HG03045 (cell line): ENCODE data around the gene RPL41.
A peak's percentile ranks its signal among the peaks of the same experiment; 100 is the strongest.
"Not testable (repeated sequence)": the region's sequence is repeated elsewhere in the genome, so short reads cannot be mapped to it uniquely, and the experiment has no call there.

Experiments used
- ATAC-seq: cut with Tn5 transposase; IDR thresholded peaks from one replicate; pipeline ENCODE4 v1.9.1; 2021; ENCODE audit warnings: mild to moderate bottlenecking, moderate library complexity; ENCODE audit not compliant: unreplicated experiment

The RPL41 gene

DNA sequence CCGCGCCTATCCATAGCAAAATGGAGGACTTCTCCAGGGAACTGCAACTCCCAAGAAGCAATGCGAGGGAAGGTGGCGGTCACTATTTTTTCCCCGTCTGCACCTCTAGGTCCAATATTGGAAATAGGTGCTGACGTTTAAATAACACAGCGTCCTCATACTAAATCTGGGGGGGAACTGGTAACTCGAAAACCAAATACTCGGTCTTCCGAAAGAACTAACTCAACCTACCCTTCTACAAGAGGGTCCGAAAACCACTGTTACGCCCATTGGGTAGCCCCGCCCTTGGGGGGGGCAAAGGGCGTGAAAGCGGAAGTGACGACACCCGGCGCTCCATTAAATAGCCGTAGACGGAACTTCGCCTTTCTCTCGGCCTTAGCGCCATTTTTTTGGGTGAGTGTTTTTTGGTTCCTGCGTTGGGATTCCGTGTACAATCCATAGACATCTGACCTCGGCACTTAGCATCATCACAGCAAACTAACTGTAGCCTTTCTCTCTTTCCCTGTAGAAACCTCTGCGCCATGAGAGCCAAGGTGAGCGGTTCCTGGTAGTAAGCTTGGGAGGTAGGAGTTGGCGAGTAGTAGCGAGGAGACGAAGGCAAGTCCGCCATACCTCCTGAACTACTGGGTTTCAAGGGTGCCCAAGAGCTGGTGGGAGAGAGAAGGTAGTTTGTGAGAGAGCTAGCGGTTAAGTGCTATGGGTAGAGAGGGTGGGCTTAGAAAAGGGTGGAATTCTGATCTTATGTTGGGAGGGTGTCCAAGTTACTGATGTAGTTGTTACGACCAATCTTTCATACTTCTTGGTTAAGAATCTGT is at the start of gene RPL41:
RPL41 (plus strand) TSS at position 367 of the 815 bp plus-strand sequence.
- ATAC-seq, result peak; percentile 38

DNA sequence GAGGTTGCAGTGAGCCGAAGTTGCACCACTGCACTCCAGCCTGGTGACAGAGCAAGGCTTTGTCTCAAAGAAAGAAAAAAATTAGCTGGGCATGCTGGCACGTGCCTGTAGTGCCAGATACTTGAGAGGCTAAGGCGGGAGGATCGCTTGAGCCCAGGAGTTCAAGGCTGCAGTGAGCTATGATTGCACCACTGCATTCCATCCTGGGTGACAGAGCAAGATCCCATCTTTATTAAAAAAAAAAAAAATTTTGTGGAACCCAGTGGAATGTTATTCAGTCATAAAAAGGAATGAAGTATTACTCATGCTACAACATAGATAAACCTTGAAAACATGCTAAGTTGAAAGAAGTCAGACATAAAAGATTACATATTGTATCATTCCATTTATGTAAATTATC is 44.8 kb upstream of the RPL41 start:
- ATAC-seq, result no peak

DNA sequence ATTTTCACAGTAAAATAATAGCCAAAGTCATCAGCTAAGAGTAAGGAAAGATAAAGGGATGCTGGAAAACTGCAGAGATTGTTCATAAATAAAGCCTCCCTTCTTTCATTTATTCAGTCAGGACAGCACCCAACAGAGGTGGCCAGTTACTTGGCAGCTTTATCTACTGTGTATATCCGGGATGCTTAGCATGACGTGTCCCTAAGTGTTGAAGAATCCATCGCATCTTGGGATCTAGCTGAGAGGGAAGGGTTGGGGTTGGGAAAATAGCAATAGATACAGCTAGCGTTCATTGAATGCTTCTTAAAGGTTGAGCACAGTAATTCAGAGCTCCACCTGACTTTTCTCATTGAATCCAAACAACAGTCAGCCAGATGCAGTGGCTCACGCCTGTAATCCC is 42.0 kb upstream of the RPL41 start:
- ATAC-seq, result no peak

DNA sequence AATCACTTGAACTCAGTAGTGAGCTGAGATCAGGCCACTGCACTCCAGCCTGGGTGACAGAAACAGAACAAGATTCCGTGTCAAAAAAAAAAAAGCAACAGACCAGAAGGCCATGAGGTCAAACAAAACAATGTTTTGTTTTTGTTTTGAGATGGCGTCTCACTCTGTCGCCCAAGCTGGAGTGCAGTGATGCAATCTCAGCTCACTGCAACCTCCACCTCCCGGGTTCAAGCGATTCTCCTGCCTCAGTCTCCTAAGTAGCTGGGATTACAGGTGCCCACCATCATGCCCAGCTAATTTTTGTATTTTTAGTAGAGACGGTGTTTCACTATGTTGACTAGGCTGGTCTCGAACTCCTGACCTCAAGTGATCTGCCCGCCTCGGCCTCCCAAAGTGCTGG is 38.5 kb upstream of the RPL41 start:
- not testable (repeated sequence) for ATAC-seq

DNA sequence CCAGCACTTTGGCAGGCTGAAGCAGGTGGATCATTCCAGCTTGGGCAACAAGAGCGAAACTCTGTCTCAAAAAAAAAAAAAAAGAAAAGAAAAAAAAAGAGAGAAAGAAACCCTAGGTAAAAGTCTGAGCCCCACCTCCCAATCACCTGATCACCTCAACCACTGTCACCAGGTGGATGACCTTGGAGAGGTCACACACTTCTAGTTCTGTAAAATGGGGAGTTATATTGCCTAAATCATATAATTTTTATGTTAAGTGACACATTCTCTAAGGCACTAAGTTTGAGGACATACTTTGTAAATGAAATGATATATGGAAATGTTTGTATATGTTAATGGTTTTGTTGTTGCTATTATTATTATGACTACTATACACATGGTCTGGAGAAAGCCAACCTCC is 38.0 kb upstream of the RPL41 start:
- ATAC-seq, result no peak

DNA sequence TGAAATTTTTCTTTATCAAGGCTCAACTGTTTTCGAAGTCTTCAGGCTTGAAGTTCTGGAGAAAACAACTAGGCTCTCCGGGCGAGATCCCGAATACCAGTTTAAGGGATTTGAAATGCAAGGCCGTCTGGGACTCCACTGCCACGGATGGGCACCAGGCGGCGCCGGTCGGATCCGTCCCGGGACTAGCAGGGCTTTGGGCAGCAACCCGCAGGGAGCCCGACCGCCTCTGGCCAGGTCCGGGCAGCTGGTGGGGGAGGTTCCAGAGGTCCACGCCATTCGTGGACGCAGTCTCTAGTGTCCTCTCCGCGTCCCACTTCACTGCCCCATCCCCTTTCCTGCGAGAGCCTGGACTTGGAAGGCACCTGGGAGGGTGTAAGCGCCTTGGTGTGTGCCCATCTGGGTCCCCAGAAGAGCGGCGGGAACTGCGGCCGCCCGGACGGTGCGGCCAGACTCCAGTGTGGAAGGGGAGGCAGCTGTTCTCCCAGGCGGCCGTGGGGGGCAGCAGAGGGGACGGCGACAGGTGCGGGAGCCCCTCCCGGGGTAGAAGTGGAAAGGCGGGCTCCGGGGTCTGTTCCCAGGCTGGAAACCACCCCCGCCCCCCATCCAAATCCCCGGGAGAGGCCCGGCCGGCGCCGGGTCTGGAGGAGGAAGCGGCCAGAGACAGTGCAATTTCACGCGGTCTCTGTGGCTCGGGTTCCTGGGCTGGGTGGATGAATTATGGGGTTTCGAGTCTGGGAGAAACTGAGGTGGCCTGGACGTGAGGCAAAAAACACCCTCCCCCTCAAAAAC is 37.3 kb upstream of the RPL41 start:
- ATAC-seq, result peak; percentile 58

DNA sequence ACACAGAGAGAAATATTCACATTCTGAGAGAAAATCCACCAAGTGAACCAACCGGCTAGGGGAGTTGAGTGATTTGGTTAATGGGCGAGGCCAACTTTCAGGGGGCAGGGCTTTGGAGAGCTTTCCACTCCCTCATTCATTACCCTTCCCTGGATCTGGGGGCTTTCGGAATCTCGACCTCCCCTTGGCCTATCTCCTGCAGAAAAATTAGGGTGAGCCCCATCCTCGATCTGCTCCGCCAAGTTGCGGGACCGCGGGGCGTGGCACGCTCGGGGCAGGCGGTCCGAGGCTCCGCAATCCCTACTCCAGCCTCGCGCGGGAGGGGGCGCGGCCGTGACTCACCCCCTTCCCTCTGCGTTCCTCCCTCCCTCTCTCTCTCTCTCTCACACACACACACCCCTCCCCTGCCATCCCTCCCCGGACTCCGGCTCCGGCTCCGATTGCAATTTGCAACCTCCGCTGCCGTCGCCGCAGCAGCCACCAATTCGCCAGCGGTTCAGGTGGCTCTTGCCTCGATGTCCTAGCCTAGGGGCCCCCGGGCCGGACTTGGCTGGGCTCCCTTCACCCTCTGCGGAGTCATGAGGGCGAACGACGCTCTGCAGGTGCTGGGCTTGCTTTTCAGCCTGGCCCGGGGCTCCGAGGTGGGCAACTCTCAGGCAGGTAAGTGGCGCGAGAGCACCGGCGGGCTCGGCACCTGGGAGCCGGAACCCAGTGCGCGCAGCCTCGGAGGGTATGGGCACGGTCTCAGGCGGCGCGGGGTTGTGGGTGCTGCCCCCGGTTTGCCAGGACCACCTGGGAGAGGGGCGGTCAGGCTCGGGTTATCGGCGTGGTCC is 36.5 kb upstream of the RPL41 start, which contains the start of gene ERBB3:
ERBB3 (plus strand) TSS at position 443 of the 833 bp plus-strand sequence; CDS start at position 579, 136 bp downstream.
- ATAC-seq, result no peak

DNA sequence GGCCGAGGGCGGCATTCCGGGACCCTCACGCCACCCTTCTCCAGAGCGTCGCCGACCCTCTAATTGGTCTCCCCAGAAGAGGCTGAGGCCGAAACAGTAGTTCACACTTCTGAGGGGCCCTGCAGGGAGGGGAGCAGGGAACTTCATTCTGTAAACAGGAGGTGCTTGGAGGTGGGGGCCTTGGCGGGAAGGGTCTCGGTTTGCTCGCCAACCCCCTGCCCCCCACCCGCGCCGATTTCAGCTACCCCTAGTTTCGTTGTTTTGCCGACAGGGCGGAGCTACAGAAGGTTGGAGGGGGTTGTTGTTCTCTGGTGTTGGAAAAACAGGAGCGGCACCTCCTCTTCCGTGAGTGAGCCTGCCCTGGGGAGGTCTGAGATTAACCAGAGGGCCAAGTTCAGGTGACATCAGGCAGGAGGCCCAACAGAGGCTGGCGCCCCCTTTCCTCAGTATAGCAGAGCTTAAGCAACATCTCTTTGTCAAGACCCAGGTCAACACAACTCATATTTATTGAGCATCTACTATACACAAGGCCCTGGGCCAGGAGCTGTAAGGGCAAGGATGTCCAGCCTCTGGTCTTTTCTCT is 35.8 kb upstream of the RPL41 start:
- no peak for ATAC-seq

DNA sequence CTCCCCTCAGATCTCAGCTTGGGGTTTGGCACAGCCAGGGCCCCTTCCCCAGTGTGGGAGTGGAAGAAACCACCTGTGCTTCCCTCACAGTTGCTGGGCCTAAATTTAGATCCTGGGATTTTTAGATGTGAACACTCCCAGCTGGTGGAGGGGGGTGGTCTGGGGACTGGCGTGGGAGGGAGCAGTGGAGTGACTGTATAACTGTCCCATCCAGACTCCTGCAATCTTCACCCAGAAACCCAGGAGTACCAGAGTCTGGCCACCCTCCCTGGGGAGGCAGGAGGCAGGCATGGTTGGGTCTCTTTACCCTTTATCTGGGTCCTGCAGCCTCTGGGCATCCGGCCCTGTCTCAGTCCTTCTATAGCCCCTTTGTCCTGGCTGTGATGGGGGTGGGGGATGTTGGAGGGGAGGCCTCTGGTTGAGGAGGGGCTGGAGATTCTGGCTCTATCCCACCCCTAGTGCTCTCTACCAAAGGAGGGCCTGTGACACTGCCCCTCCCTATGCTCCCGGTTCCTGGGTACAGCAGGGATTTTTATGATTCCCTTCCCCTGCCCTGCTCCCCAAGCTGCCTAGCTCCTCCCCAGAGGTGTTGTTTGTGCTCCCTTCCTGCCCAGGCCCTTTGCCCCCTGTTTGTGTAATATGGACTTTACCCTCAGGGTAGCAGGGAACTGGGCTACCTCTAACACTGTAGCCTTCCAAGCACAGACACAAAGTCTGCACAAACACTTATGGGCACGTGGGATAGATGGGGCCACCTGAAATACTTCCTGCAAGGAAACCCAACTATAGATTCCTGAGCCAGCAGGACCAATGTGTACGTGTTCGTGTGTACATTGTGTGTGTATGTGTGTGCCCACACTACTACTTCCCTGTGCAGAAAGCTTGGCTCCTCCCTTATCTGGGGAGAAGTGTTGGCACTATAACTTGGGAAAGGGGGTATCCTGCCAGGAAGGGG is 34.8 kb upstream of the RPL41 start:
- no peak for ATAC-seq

DNA sequence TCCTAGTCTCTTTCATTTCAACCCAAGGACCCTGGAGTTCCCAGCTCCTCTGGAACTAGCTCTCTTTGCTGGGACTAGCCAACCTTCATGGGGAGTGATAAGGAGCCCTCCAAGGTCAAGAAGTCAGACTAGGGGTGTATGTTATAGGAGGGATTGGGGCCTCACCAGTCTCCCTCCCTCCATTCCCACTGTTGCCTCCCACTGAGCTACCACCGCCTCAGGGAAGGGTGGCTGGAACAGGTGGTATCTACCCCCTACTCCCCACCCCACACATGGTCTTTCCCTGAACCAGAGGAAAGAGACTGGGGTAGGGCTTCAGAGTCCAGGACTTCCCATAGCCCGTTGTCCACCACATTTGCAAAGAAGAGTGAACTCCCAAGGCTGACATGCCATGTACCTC is 34.1 kb upstream of the RPL41 start:
- no peak for ATAC-seq

DNA sequence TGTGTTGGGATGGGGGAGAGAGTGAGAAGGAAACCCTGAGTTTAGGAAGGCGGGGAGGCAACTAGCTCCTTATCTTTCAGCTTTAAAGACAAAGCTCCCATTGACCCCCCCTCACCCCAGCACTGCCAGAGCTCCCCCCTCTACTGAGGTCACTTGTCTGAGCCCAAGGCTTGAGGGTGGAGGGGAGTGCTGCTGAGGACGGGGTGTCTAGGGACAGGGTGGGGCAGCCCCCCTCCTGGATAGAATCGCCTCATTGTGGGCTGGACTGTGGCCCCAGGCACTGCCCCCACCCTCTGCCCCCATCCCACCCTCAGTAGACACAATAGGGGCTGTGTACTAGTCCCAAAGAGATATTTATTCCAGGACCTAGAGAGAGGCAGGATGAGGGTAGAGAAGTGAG is 33.5 kb upstream of the RPL41 start:
- no peak for ATAC-seq

DNA sequence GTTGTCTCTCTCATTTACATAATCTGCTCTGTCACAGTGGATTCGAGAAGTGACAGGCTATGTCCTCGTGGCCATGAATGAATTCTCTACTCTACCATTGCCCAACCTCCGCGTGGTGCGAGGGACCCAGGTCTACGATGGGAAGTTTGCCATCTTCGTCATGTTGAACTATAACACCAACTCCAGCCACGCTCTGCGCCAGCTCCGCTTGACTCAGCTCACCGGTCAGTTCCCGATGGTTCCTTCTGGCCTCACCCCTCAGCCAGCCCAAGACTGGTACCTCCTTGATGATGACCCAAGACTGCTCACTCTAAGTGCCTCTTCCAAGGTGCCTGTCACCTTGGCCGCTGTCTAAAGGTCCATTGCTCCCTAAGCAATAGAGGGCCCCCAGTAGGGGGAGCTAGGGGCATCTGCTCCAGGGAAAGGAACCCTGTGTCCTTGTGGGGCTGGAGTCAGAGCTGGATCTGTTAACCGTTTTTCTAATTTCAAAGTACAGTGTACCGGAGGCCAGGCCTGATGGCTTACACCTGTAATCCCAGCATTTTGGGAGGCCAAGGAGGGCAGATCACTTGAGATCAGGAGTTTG is 31.4 kb upstream of the RPL41 start:
- no peak for ATAC-seq

DNA sequence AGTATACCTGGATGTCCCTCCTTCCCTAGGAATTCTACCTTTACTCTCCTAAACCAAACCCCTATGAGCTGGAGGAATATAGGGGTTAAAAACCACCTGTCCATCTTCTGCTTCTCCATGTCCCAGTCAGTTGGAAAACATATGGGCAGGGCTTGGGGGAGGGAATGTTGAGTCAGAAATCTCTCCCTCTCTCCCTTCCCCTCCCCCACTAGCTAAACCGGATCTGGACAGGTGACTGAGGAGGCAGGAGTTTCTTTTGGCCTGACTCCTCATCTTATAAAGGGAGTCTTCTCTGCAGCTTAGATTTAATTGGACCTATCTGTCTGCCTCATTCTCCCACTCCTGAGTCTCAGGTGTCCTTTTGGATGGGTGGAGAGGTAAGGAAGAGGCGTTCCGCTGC is 30.3 kb upstream of the RPL41 start:
- no peak for ATAC-seq

DNA sequence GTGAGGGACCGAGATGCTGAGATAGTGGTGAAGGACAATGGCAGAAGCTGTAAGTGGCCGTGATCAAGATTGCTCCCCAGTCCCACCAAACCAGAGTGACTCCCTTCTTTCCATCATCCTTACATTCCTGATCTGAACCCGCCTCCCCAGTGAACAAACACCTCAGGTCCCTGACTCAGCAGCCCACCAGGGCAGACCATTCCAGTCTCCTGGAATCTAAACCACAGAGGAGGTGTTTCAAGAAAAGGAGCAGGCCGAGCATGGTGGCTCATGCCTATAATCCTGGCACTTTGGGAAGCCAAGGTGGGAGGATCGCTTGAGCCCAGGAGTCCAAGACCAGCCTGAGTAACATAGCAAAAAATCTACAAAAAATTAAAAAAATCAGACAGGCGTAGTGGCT is 29.8 kb upstream of the RPL41 start:
- ATAC-seq, result no peak

DNA sequence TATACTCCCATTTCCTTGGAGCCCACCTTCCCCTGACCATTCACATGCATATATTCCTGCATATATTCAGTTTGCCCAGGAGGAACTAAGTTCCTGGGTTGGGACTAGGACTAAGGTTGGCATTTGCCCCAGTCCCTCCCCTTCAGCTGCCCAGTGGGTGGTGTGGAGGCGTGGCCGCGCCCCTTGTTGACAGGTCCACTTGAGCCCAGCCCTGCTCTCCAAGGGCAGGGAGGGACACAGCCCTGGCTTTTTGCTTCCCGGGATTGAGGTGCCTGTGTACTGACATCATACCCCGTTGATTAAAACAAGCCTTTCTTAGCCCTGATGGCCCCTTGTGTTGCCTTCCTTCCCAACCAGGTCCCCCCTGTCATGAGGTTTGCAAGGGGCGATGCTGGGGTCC is 29.2 kb upstream of the RPL41 start:
- ATAC-seq, result no peak

DNA sequence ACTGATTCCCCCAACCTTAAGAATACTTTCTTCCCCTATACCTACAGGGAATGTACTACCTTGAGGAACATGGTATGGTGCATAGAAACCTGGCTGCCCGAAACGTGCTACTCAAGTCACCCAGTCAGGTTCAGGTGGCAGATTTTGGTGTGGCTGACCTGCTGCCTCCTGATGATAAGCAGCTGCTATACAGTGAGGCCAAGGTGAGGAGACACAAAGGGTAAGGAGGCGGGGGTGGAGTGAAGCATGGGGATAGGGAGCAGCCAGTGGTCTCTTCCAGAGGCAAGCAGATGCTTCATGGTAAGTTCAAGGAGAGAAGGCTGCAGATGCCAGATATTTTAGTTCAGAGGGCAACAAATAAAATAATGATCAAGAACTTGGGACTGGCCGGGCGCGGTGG is 18.7 kb upstream of the RPL41 start:
- no peak for ATAC-seq

DNA sequence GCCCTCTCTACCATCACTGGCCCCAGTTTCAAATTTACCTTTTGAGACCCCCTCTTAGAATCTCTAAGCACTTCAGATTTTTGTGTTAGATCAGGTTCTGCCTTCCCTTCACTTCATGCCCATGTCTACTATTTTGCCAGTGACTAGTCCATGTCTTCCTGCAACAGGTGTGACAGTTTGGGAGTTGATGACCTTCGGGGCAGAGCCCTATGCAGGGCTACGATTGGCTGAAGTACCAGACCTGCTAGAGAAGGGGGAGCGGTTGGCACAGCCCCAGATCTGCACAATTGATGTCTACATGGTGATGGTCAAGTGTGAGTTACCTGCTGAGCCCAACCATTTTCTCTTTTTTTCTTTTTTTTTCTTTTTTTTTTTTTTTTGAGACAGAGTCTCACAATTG is 17.8 kb upstream of the RPL41 start:
- ATAC-seq, result no peak

DNA sequence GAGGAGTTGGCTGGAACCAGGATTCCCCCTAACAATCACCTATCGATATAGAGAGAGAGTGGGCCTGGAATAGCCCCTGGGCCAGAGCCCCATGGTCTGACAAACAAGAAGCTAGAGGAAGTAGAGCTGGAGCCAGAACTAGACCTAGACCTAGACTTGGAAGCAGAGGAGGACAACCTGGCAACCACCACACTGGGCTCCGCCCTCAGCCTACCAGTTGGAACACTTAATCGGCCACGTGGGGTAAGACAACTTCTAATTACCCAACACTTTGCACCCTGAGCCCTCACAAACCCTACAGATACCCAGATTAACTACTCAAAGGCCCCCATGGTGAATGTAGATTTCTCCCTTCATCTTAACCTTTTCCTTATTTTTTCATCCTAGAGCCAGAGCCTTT is 16.6 kb upstream of the RPL41 start:
- ATAC-seq, result no peak

DNA sequence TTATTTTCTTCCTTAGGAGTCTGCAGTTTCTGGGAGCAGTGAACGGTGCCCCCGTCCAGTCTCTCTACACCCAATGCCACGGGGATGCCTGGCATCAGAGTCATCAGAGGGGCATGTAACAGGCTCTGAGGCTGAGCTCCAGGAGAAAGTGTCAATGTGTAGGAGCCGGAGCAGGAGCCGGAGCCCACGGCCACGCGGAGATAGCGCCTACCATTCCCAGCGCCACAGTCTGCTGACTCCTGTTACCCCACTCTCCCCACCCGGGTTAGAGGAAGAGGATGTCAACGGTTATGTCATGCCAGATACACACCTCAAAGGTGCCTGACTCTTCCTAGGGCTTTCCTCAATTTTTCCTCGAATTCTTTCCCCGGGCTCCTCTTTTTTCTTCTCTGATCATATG is 15.4 kb upstream of the RPL41 start:
- ATAC-seq, result no peak
